Loucy (cell line): ENCODE measurements around the gene PMEPA1.
A peak's percentile ranks its signal among the peaks of the same experiment; 100 is the strongest.

Experiments
- CTCF ChIP-seq: fragments of 200-600 bp; sonication (generic); conservative IDR thresholded peaks from 2 replicates; pipeline ENCODE4 v1.5.1; 2014; ENCODE audit warnings: mild to moderate bottlenecking, antibody characterized with exemption, low read length
- EZH2phosphoT487 ChIP-seq: fragments of 200-600 bp; IDR thresholded peaks from 2 replicates; pipeline ENCODE4 v1.6.1; 2018; ENCODE audit warnings: antibody characterized with exemption, mild to moderate bottlenecking, moderate library complexity, borderline replicate concordance

- TF ChIP-seq CTCF (peak; percentile 92), EZH2phosphoT487 (no peak)
Measured at GRCh38 chr20:57654363-57654997, 55.3 kb downstream of the PMEPA1 start.
